Rectal smooth muscle tissue (tissue), 1 donor: Measurements from ENCODE around the gene ZNF429.
"Not testable (repeated sequence)": the region's sequence is repeated elsewhere in the genome, so short reads cannot be mapped to it uniquely, and the experiment has no call there.

Experiments
- H3K27ac ChIP-seq: one replicate; pipeline ENCODE4 v1.7.0; 2013; ENCODE audit warnings: low read depth, low read length, inconsistent platforms
- H3K27me3 ChIP-seq: one replicate; pipeline ENCODE4 v1.7.0; 2013; ENCODE audit warnings: low read length; ENCODE audit not compliant: control insufficient read depth, insufficient read depth
- H3K36me3 ChIP-seq: one replicate; pipeline ENCODE4 v1.7.0; 2013; ENCODE audit warnings: low read length; ENCODE audit not compliant: control insufficient read depth, insufficient read depth
- H3K4me1 ChIP-seq: one replicate; pipeline ENCODE4 v1.7.0; 2013; ENCODE audit warnings: low read length; ENCODE audit not compliant: control insufficient read depth, insufficient read depth
- H3K4me3 ChIP-seq: one replicate; pipeline ENCODE4 v1.7.0; 2013; ENCODE audit warnings: low read length
- H3K9ac ChIP-seq: one replicate; pipeline ENCODE4 v1.7.0; 2013; ENCODE audit warnings: low read length

The ZNF429 gene

GRCh38 chr19:21559444-21559843 lies 54.0 kb downstream of the ZNF429 start:
- Histone ChIP-seq H3K4me1 (no peaks in the 10 kb centered on the region), H3K27ac (no peak overlapping the region), H3K4me3 (no peak overlapping the region), H3K27me3 (no peaks in the 10 kb centered on the region), H3K36me3 (peaks cover 2% of the 10 kb centered on the region), H3K9ac (no peak overlapping the region)

GRCh38 chr19:21564406-21564805 lies 59.0 kb downstream of the ZNF429 start:
- no peak overlapping the region for H3K27ac ChIP-seq
- no peak overlapping the region for H3K4me3 ChIP-seq

GRCh38 chr19:21566073-21566472 lies 60.7 kb downstream of the ZNF429 start:
- no peak overlapping the region for H3K27ac ChIP-seq
- H3K4me1 ChIP-seq: no peaks in the 10 kb centered on the region
- H3K27me3 ChIP-seq: no peaks in the 10 kb centered on the region
- no peaks in the 10 kb centered on the region for H3K36me3 ChIP-seq
- no peak overlapping the region for H3K9ac ChIP-seq
- no peak overlapping the region for H3K4me3 ChIP-seq

More at GRCh38 chr19:21564406-21564805, 59.0 kb downstream of the ZNF429 start:
- no peaks in the 10 kb centered on the region for H3K36me3 ChIP-seq
- no peak overlapping the region for H3K9ac ChIP-seq
- H3K27me3 ChIP-seq: no peaks in the 10 kb centered on the region
- no peaks in the 10 kb centered on the region for H3K4me1 ChIP-seq

- not testable (repeated sequence) for H3K4me3 ChIP-seq, H3K36me3 ChIP-seq, H3K9ac ChIP-seq, H3K27me3 ChIP-seq, H3K27ac ChIP-seq, H3K4me1 ChIP-seq
Measured at GRCh38 chr19:21567806-21568205, 62.4 kb downstream of the ZNF429 start.

- Histone ChIP-seq H3K4me1 (no peaks in the 10 kb centered on the region), H3K9ac (peak overlapping the region; percentile 7), H3K36me3 (no peaks in the 10 kb centered on the region), H3K27me3 (no peaks in the 10 kb centered on the region), H3K4me3 (peak overlapping the region; percentile 57), H3K27ac (peak overlapping the region; percentile 18)
Measured at GRCh38 chr19:21568816-21569493, 63.6 kb downstream of the ZNF429 start.

GRCh38 chr19:21569494-21569865 lies 64.1 kb downstream of the ZNF429 start:
- Histone ChIP-seq H3K36me3 (no peaks in the 10 kb centered on the region), H3K9ac (no peak overlapping the region), H3K4me1 (no peaks in the 10 kb centered on the region), H3K27me3 (no peaks in the 10 kb centered on the region), H3K27ac (peak overlapping the region; percentile 27), H3K4me3 (peak overlapping the region; percentile 37)

GRCh38 chr19:21571316-21571715 lies 65.9 kb downstream of the ZNF429 start:
- Histone ChIP-seq H3K4me3 (no peak overlapping the region), H3K4me1 (no peaks in the 10 kb centered on the region), H3K36me3 (no peaks in the 10 kb centered on the region)

GRCh38 chr19:21574607-21575006 lies 69.2 kb downstream of the ZNF429 start:
- H3K4me1 ChIP-seq: no peaks in the 10 kb centered on the region
- H3K36me3 ChIP-seq: no peaks in the 10 kb centered on the region
- H3K4me3 ChIP-seq: no peak overlapping the region
- no peak overlapping the region for H3K27ac ChIP-seq
- H3K27me3 ChIP-seq: no peaks in the 10 kb centered on the region
- no peak overlapping the region for H3K9ac ChIP-seq

More at GRCh38 chr19:21571316-21571715, 65.9 kb downstream of the ZNF429 start:
- Histone ChIP-seq H3K9ac (no peak overlapping the region), H3K27me3 (no peaks in the 10 kb centered on the region), H3K27ac (no peak overlapping the region)

GRCh38 chr19:21576481-21576880 lies 71.1 kb downstream of the ZNF429 start:
- H3K27me3 ChIP-seq: no peaks in the 10 kb centered on the region
- H3K27ac ChIP-seq: no peak overlapping the region

GRCh38 chr19:21580101-21580500 lies 74.7 kb downstream of the ZNF429 start:
- Histone ChIP-seq H3K27me3 (no peaks in the 10 kb centered on the region), H3K4me1 (no peaks in the 10 kb centered on the region), H3K9ac (no peak overlapping the region), H3K4me3 (no peak overlapping the region), H3K36me3 (no peaks in the 10 kb centered on the region), H3K27ac (no peak overlapping the region)

More at GRCh38 chr19:21576481-21576880, 71.1 kb downstream of the ZNF429 start:
- H3K36me3 ChIP-seq: no peaks in the 10 kb centered on the region
- no peak overlapping the region for H3K4me3 ChIP-seq
- no peaks in the 10 kb centered on the region for H3K4me1 ChIP-seq
- no peak overlapping the region for H3K9ac ChIP-seq

GRCh38 chr19:21580818-21581217 lies 75.4 kb downstream of the ZNF429 start:
- no peak overlapping the region for H3K27ac ChIP-seq
- H3K9ac ChIP-seq: no peak overlapping the region
- no peak overlapping the region for H3K4me3 ChIP-seq
- no peaks in the 10 kb centered on the region for H3K4me1 ChIP-seq
- no peaks in the 10 kb centered on the region for H3K27me3 ChIP-seq
- no peaks in the 10 kb centered on the region for H3K36me3 ChIP-seq

- H3K9ac ChIP-seq: no peak overlapping the region
- H3K27me3 ChIP-seq: no peaks in the 10 kb centered on the region
- H3K4me1 ChIP-seq: no peaks in the 10 kb centered on the region
- no peak overlapping the region for H3K4me3 ChIP-seq
- H3K36me3 ChIP-seq: no peaks in the 10 kb centered on the region
- no peak overlapping the region for H3K27ac ChIP-seq
Measured at GRCh38 chr19:21581646-21582240, 76.3 kb downstream of the ZNF429 start.

- H3K9ac ChIP-seq: no peak overlapping the region
- no peaks in the 10 kb centered on the region for H3K27me3 ChIP-seq
- no peaks in the 10 kb centered on the region for H3K4me1 ChIP-seq
- no peak overlapping the region for H3K27ac ChIP-seq
- no peak overlapping the region for H3K4me3 ChIP-seq
- H3K36me3 ChIP-seq: no peaks in the 10 kb centered on the region
Measured at GRCh38 chr19:21584537-21584936, 79.1 kb downstream of the ZNF429 start.
